ENCODE measurements around the gene TOM1L2.
A peak's percentile ranks its signal among the peaks of the same experiment; 100 is the strongest.
"Not testable (repeated sequence)": the region's sequence is repeated elsewhere in the genome, so short reads cannot be mapped to it uniquely, and the experiment has no call there.

TOM1L2 gene

DNA sequence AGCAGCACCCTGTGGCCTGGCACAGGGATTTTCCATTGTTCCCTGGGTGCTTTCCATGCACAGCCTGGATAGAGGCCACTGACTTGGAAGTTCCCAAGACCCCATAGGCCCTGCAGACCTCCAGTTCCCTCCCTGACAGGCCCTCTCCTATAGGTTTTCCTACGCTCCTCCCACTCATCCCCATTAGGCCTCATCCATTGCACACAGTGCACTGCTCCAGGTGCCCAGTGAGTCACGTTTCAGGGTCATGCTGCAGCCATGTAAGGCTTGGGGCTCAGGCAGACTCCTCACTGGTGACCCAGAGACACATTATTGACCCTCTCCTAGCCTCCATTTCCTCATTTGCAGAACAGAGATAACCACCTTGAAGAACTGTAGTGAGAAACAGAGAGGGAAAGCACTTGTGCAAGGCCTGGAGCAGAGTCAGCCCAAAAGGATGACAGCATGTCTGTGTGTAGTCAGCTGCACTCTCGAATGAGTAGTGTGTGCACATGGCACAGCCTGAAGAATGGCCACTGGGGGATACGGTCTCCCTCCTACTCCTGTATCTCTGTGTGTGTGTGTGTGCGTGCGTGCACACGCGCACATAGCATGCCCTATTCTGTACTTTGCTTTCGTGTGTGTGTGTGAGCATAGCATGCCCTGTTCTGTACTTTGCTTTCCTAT lies 27.3 kb upstream of the TOM1L2 start:
- in situ Hi-C loops (cut with MboI; ENCODE audit: low pct_unique_long_range_greater_than_20kb, low sequenced_read_pairs, unreplicated experiment): no loop called here
- TF ChIP-seq CTCF (IDR thresholded peaks at IDR 0.05; ENCODE audit: extremely low read depth, insufficient read depth, missing control alignments): no peak
- no peak for DNase-seq (ENCODE audit: low spot score)

GRCh38 chr17:17998934-17999333 lies 26.7 kb upstream of the TOM1L2 start:
- DNase-seq (ENCODE audit: low spot score): no peak
- no peak for TF ChIP-seq CTCF (IDR thresholded peaks at IDR 0.05; ENCODE audit: extremely low read depth, insufficient read depth, missing control alignments)
- in situ Hi-C loops (cut with MboI; ENCODE audit: low pct_unique_long_range_greater_than_20kb, low sequenced_read_pairs, unreplicated experiment): no loop called here

DNA sequence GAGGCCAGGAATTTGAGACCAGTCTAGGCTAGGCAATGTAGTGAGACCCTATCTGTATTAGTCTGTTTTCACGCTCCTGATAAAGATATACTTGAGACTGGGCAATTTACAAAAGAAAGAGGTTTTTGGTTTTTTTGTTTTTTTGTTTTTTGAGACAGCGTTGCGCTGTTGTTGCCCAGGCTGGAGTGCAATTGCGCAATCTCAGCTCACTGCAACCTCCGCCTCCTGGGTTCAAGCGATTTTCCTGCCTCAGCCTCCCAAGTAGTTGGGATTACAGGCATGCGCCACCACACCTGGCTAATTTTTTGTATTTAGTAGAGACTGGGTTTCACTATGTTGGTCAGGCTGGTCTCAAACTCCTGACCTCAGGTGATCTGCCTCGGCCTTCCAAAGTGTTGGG lies 23.7 kb upstream of the TOM1L2 start:
- DNase-seq (ENCODE audit: low spot score); in situ Hi-C loops (cut with MboI; ENCODE audit: low pct_unique_long_range_greater_than_20kb, low sequenced_read_pairs, unreplicated experiment): not testable (repeated sequence)

GRCh38 chr17:17994271-17995069 lies 22.3 kb upstream of the TOM1L2 start:
- no peak for DNase-seq (ENCODE audit: low spot score)

DNA sequence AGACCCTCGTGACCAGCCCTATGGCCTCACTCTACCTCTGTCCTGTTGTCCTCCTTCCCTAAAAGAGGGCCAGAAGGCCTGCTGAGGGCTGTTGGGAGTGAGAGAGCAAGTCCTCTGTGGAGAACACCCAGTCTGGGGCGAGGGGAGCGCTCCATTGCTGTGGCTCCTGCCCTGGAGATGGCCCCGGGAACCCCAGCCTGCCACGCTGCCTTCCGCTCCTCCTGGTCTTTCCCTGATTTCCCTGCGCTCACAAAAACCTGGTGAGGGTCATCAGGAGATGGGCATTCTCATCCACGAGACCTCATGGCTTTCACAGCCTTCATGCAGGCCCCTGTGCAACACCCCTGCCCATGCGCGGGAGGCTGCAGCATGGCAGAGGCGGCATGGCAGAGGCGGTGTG lies 21.7 kb upstream of the TOM1L2 start:
- DNase-seq (ENCODE audit: low spot score): no peak
- in situ Hi-C loops (cut with MboI; ENCODE audit: low pct_unique_long_range_greater_than_20kb, low sequenced_read_pairs, unreplicated experiment): no loop called here
- TF ChIP-seq CTCF (IDR thresholded peaks at IDR 0.05; ENCODE audit: extremely low read depth, insufficient read depth, missing control alignments): no peak

More at GRCh38 chr17:17994271-17995069, 22.3 kb upstream of the TOM1L2 start:
- in situ Hi-C loops (cut with MboI; ENCODE audit: low pct_unique_long_range_greater_than_20kb, low sequenced_read_pairs, unreplicated experiment): no loop called here
- TF ChIP-seq CTCF (IDR thresholded peaks at IDR 0.05; ENCODE audit: extremely low read depth, insufficient read depth, missing control alignments): peak; percentile 18

- no peak for DNase-seq (ENCODE audit: low spot score)
- no peak for TF ChIP-seq CTCF (IDR thresholded peaks at IDR 0.05; ENCODE audit: extremely low read depth, insufficient read depth, missing control alignments)
- in situ Hi-C loops (cut with MboI; ENCODE audit: low pct_unique_long_range_greater_than_20kb, low sequenced_read_pairs, unreplicated experiment): no loop called here
These were observed 21.2 kb upstream of the TOM1L2 start for GRCh38 chr17:17993366-17993765.

DNA sequence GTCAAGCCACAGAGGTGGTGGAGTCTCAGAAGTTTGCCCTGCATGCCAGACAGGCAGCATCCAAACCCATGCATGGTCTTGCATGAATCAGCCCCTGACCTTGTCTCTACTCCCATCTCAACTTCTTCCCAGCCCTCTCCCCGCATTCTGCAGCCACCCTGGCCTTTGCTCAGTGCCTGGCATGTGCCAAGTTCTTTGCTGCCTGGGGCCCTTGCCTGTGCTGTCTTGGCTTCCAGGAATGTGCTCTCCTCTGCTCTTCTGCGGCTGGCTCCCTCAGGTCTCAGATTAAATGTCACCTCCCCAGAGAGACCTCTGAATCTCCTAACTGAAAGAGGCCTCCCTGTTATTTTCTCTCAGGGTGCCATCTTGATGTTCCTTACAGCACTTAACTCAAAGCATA lies 18.1 kb upstream of the TOM1L2 start:
- in situ Hi-C loops (cut with MboI; ENCODE audit: low pct_unique_long_range_greater_than_20kb, low sequenced_read_pairs, unreplicated experiment): no loop called here
- TF ChIP-seq CTCF (IDR thresholded peaks at IDR 0.05; ENCODE audit: extremely low read depth, insufficient read depth, missing control alignments): no peak
- DNase-seq (ENCODE audit: low spot score): no peak
